Activated CD4-positive, alpha-beta T cell treated with anti-CD3 and anti-CD28 coated beads, Interleukin-2, amount 50 U/mL, for 24 hours (primary cell): ENCODE results near the gene KLF4.

Experiments used
- DNase-seq, 2 donors: peaks; one replicate each; pipeline ENCODE4 v3.0.0-alpha.2; 2020; ENCODE audit warnings: low read depth in 1 of 2, low spot score in 1 of 2

The KLF4 gene

DNA sequence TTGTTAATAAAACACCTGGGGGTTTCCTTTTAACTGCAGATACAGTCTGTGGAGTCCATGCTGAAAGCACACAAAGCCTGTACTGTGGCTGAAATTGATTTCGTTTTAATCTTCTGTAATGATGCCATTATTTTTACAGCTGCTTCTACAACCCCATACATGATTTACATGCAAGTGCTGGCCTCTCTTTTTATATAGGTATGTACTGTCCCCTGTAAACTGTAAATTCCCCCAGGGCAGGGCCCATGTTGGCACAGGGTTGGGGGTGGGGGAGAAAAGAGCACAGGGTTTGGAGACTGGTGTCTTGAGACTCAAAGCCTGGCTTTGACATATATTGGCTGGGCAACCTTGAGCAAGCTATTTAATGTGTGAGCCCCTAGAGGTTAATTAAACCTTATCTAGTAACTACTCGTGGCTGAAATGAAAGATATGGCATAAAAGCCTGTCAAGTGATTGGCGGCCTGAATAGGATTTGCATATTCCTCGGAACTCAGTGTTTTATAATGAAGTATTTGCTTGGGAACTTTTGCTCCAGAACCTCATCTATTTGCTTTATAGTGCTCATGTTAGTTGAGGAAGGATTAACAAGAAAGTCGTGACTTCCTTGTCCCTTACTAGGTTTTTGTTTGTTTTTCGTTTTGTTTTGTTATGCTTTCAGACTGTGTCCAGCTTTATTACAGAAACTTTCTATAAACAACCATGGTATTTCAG is 34.0 kb downstream of the KLF4 start:
- DNase-seq = no peak

DNA sequence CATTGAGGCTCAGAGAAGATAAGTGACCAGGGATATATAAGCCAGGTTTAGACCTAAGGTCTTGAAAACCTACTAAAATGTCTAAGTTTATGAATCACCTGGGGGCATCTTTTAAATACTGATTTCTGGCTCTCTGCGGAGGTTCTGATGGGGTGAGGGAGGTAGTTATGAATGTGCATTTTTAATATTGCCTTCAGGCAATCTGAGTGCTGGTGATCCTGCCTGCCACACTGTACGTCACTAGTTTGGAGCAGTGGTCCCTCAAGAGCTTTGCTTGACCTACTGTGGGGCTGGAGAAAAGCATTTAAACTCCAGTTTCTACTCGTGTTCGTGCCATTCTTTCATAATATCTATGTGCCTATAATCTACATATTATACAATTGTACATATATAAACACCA is 36.1 kb downstream of the KLF4 start:
- DNase-seq = no peak

DNA sequence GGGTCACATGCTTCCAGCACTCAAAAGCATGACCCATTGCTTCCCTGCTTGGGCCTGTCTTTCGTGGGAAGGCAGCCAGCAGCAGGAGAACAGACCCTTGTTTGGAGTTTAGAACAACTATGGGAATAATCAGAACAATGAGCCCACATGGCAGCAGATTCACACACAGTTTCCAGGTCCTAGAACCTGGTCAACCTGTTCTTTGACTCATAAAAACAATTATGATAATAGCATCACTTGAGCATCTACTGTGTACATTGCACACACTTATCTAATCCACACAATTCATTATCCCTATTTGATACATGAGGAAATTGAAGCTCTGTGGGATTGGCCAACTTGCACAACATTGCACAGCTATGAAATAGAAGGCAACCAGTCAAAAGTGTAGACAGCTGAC is 41.7 kb downstream of the KLF4 start:
- DNase-seq = no peak

DNA sequence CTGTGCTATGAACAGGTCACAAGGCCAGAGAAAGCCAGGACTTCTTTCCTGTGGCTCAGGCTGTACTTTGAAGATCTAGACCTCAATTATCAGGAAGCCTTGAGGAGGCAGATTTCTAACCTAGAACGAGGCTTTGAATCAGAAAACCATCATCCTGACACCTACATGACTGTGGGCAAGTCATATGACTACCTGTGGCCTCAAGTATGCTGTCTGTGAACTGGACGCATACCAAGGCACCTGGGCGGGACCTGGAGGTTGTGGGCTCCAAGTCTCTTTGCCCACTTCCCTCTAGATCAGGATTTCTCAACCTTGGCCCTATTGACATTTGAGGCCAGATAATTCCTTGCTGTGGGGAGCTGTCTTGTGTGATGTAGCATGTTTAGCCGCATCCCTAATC is 42.5 kb downstream of the KLF4 start:
- no peak for DNase-seq

DNA sequence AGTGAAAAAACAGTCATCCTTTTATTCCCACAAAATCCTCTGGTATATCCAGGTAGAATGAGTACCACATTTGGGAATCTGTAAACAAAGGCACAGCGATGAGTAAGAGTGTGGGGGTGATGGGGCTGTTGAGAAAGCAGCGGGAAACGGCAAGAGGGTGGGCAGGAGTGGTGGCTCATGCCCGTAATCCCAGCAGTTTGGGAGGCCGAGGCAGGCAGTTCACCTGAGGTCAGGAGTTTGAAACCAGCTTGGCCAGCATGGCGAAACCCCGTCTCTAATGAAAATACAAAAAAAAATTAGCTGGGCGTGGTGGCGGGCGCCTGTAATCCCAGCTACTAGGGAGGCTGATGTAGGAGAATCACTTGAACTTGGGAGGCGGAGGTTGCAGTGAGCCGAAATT is 43.1 kb downstream of the KLF4 start:
- DNase-seq = no peak

DNA sequence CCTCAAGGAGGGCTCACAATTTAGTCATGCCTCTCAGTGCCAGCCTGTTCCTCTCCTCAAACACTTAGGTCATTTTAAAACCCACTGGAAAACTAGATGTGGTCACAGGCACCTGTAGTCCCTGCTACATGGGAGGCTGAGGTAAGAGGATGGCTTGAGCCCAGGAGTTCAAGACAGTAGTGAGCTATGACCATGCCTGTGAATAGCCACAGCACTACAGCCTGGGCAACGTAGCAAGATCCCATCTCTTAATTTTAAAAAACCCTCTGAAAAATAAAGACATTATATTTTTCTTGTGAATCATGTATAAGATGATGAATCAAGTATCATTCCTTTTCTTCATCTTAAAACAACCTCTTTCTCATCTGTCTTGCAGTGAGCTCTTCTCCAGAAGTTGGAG is 45.8 kb downstream of the KLF4 start:
- no peak for DNase-seq

DNA sequence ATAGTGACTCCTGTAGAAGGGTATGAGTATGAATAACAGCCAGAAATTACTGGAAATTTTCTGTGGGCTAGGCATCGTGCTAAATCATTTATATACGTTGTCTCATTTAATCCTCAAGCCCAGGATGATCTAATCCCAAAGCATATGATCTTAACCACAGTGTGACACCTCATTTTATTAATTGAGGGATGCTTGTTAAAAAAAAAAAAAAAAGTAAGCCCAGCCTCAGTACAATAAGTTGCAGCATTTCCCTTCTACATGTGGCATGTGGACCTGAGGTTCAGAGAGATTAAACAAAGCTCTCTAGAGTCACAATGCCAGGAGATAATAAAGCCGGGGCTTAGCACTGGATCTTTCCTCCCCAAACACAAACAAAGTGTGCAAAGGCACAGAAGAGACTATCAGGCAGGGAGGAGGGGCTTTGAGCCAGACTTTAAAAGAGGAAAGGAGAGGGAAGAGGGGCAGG is 49.5 kb downstream of the KLF4 start:
- no peak for DNase-seq

DNA sequence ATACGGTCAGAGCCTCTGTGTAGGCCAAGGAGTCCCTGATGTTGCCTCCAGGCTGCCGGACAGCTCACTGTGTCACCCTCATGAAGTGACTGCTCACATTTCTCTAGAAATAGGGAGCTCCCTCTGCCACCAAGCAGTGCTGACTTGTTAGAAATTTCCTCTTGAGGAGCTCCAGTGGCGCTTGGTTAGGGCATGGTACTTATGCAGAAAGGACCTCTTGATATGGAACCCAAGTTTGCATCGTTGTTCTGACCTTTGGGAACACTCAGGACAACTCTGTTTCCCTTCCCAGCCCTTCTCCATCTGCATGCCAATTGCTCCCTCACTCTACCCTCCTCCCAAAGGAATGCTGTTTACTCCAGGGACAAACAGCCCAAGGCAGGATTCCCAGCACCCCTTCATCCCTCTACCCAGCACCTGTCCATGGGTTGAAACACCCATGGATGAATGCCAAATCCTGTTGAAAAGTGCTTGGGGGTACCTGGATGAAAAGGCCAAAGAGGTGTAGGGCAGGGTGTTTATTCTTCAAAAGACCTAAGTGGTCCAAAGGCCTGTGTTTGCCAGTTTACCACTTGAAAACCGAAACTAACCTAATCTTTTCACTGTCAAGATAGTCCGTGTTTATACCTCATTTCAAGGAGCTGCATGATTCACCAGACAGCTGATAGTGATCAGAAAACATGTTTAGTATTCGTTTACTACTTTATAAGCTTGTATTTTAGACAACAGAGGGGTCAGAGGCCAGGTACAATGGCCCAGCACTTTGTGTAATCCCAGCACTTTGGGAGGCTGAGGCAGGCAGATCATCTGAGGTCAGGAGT is 51.1 kb downstream of the KLF4 start:
- DNase-seq = no peak

DNA sequence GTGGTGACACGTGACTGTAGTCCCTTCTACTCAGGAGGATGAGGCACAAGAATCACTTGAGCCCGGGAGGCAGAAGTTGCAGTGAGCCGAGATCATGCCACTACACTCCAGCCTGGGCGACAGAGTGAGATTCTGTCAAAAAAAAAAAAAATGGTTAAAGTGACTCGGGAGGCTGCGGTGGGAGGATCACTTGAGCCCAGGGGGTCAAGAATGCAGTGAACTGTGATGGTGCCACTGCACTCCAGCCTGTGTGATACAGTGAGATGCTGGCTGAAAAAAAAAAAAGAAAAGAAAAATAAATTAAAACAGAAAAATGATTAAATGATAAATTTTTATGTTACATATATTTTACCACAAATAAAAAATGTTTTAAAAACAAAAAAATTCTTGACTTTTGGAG is 51.9 kb downstream of the KLF4 start:
- no peak for DNase-seq

DNA sequence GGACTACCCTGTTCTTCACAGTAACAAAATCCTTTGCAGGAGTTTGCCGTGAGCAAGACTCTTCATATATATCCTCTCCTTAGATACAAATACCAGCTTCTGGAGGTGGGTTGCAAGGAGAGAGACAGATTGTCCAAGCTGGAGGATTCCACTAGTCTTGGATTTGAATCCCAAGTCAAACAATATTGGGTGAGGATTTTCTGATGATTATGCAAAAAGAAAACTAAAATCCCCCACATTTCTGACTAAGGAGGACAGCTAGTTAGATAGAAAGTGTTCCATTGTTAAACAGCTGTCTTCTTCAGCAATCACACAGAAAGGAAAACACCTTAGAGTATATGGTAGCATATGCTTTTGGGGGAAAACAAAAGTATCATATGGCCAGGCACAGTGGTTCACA is 54.2 kb downstream of the KLF4 start:
- no peak for DNase-seq
